ENCODE results near the gene SEC22A. TPM values are rescaled to one million over a fixed set of nuclear protein-coding genes. Genes with fewer than 3 reads are reported as not detected.

SEC22A gene
- total and polyA plus RNA-seq, 2 of the 13 experiments (the other 11 are each of a cell fraction or from before 2014, with no cell fraction given) = 14.1 to 17.3 TPM

DNA sequence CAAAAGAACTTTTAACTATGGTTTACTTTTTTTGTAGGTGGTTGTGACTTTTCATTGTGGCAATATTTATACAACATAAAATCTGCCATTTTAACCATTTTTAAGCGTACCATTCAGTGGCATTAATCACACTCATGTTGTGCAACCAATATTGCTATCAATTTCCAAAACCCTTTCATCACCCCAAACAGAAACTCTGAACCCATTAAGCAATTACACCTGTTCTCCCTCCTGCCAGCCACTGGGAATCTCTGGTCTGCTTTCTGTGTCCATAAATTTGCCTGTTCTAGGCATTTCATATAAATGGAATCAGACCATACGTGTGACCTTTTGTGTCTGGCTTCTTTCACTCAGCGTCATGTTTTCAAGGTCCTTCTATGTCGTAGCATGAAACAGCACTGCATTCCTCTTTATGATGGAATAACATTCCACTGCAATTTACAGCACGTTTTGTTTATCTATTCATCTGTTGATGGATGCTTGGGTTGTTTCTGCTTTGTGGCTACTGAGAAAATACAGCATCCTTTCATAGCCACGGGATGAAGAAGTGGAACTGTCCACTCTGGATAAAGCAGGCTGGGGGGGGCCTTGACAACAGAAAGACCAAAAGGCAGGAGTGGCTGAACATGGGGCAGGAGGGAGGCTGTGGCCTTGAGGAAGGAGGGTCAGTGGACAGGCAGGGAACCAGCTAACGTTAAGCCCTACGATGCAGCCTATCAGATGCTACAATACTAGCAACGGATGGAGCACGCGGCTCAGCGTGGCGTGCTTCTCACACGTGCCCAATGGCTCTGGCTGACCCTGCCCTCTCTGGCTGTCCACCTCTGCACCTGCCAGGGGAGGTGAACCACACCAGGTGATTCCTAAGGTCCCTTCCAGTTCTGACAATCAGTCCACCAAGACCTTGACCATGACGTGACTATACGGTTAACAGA, 110.9 kb downstream of the SEC22A start:
- BruUV-seq (replicated peaks) = no TSS peak
- intact Hi-C loops (cut with micrococcal nuclease; ENCODE audit: unreplicated experiment) (no loop called here), in situ Hi-C loops (cut with HindIII; ENCODE audit: extremely low pct_ligation_motif_present, low pct_unique_long_range_greater_than_20kb) (no loop called here)
- CTCF ChIA-PET (ENCODE audit: low intra/inter-chr PET ratio, low total read pairs) = no interaction called here
- FAIRE-seq = no peak
- 36% methylated on average over 12 of the region's 16 CpGs for WGBS (ENCODE audit: low lambda C conversion rate)
- Histone ChIP-seq H4K20me1 (ENCODE audit: insufficient read depth, low read length) (no peaks in the 10 kb centered on the region), H3K36me3 (replicated peaks in 1 of 2; ENCODE audit: control insufficient read depth in 1 of 2, insufficient read depth in 2 of 2, low read length in 2 of 2) (no peaks in the 10 kb centered on the region), H2AFZ (ENCODE audit: low read length) (no peak overlapping the region), H3K9ac (ENCODE audit: insufficient read depth, low read depth, low read length) (no peak overlapping the region), H3K4me1 (ENCODE audit: insufficient read depth, low read length) (no peaks in the 10 kb centered on the region), H3K27ac (ENCODE audit: extremely low read length, insufficient read depth, low read length) (no peak overlapping the region), H3K27me3 (ENCODE audit: control insufficient read depth in 1 of 2, insufficient read depth in 2 of 2, low read length in 2 of 2) (peaks cover 0 to 33% of the 10 kb centered on the region in 2 experiments; a peak in 4 of 5 replicates), H3K79me2 (ENCODE audit: insufficient read depth, low read length) (no peaks in the 10 kb centered on the region), H3K4me3 (replicated peaks in 1 of 3; ENCODE audit: insufficient read depth in 1 of 3, low read depth in 2 of 3, low read length in 3 of 3) (no peak overlapping the region), H3K9me3 (ENCODE audit: low read length) (no peaks in the 10 kb centered on the region), H3K4me2 (ENCODE audit: low read depth, low read length) (no peak overlapping the region)
- POLR2A ChIA-PET = no interaction called here
- TF ChIP-seq TCF12 (IDR thresholded peaks at IDR 0.05) (no peak), TCF12 (CRISPR knock-in tag; IDR thresholded peaks at IDR 0.05) (no peak), SUZ12 (IDR thresholded peaks at IDR 0.05; ENCODE audit: low read depth, low read length) (no peak), FOSL2 (CRISPR knock-in tag; IDR thresholded peaks at IDR 0.05) (no peak), CBX1 (IDR thresholded peaks at IDR 0.05; ENCODE audit: low read depth) (no peak)
- TF ChIP-seq, protein P1, sequence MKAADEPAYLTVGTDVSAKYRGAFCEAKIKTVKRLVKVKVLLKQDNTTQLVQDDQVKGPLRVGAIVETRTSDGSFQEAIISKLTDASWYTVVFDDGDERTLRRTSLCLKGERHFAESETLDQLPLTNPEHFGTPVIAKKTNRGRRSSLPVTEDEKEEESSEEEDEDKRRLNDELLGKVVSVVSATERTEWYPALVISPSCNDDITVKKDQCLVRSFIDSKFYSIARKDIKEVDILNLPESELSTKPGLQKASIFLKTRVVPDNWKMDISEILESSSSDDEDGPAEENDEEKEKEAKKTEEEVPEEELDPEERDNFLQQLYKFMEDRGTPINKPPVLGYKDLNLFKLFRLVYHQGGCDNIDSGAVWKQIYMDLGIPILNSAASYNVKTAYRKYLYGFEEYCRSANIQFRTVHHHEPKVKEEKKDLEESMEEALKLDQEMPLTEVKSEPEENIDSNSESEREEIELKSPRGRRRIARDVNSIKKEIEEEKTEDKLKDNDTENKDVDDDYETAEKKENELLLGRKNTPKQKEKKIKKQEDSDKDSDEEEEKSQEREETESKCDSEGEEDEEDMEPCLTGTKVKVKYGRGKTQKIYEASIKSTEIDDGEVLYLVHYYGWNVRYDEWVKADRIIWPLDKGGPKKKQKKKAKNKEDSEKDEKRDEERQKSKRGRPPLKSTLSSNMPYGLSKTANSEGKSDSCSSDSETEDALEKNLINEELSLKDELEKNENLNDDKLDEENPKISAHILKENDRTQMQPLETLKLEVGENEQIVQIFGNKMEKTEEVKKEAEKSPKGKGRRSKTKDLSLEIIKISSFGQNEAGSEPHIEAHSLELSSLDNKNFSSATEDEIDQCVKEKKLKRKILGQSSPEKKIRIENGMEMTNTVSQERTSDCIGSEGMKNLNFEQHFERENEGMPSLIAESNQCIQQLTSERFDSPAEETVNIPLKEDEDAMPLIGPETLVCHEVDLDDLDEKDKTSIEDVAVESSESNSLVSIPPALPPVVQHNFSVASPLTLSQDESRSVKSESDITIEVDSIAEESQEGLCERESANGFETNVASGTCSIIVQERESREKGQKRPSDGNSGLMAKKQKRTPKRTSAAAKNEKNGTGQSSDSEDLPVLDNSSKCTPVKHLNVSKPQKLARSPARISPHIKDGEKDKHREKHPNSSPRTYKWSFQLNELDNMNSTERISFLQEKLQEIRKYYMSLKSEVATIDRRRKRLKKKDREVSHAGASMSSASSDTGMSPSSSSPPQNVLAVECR (CRISPR knock-in tag; IDR thresholded peaks at IDR 0.05; ENCODE audit: borderline replicate concordance) = no peak
- no peak for ATAC-seq
- DNase-seq (ENCODE audit: low spot score) = no peak
